ENCODE measurements around the gene POP4. TPM values are rescaled to one million over a fixed set of nuclear protein-coding genes. Genes with fewer than 3 reads are reported as not detected.

The POP4 gene
- total RNA-seq, 4 donors from 2014 or later, result 46.3 to 56.5 (median 54.8) TPM

- H3K27ac ChIP-seq, result no peak overlapping the region
- no peaks in the 10 kb centered on the region for H3K4me1 ChIP-seq
- no peaks in the 10 kb centered on the region for H3K9me3 ChIP-seq
- no peak overlapping the region for H3K4me3 ChIP-seq
- DNase-seq, result no peak
- peaks cover 0 to 86% (median 0%) of the 10 kb centered on the region in 4 donors for H3K27me3 ChIP-seq
- no peaks in the 10 kb centered on the region for H3K36me3 ChIP-seq
- intact Hi-C loops (cut with DNase I), result no loop called here
- WGBS, 2 donors, result no CpG with 5 or more reads among the region's 3 CpGs
- TF ChIP-seq CTCF (IDR thresholded peaks at IDR 0.05) (no peak), POLR2A (IDR thresholded peaks at IDR 0.05) (no peak)
These were observed 14.4 kb upstream of the POP4 start for GRCh38 chr19:29591670-29592069.

GRCh38 chr19:29593869-29594268 lies 12.2 kb upstream of the POP4 start:
- Histone ChIP-seq H3K27me3 (peaks cover 0 to 95% (median 0%) of the 10 kb centered on the region in 4 donors), H3K9me3 (no peaks in the 10 kb centered on the region), H3K36me3 (no peaks in the 10 kb centered on the region), H3K27ac (no peak overlapping the region), H3K4me1 (no peaks in the 10 kb centered on the region), H3K4me3 (no peak overlapping the region)
- TF ChIP-seq POLR2A (IDR thresholded peaks at IDR 0.05), result no peak
- no peak for TF ChIP-seq CTCF (IDR thresholded peaks at IDR 0.05)
- 50 to 74% methylated on average over 3 to 5 of the region's 6 CpGs for WGBS, 2 donors
- intact Hi-C loops (cut with DNase I), result no loop called here
- DNase-seq, result no peak

GRCh38 chr19:29596080-29596727 lies 9.9 kb upstream of the POP4 start:
- Histone ChIP-seq H3K4me1 (no peaks in the 10 kb centered on the region), H3K27me3 (peaks cover 0 to 73% (median 0%) of the 10 kb centered on the region in 4 donors), H3K9me3 (no peaks in the 10 kb centered on the region), H3K27ac (no peak overlapping the region), H3K4me3 (no peak overlapping the region), H3K36me3 (no peaks in the 10 kb centered on the region)
- 34 to 41% methylated on average over 9 to 10 of the region's 10 CpGs for WGBS, 2 donors
- intact Hi-C loops (cut with DNase I), result no loop called here
- TF ChIP-seq POLR2A (IDR thresholded peaks at IDR 0.05), result no peak
- TF ChIP-seq CTCF (IDR thresholded peaks at IDR 0.05), result no peak
- DNase-seq, result no peak

GRCh38 chr19:29596885-29597525 lies 9.1 kb upstream of the POP4 start:
- no peak overlapping the region for H3K4me3 ChIP-seq
- WGBS, 2 donors, result 22 to 25% methylated on average over 9 of the region's 9 CpGs
- no peaks in the 10 kb centered on the region for H3K9me3 ChIP-seq
- peaks cover 0 to 65% (median 0%) of the 10 kb centered on the region in 4 donors for H3K27me3 ChIP-seq
- H3K27ac ChIP-seq, result no peak overlapping the region
- intact Hi-C loops (cut with DNase I), result no loop called here
- no peak for TF ChIP-seq POLR2A (IDR thresholded peaks at IDR 0.05)
- TF ChIP-seq CTCF (IDR thresholded peaks at IDR 0.05), result peak in 1 of 6 experiments; percentile 5
- DNase-seq, result no peak
- no peaks in the 10 kb centered on the region for H3K36me3 ChIP-seq
- H3K4me1 ChIP-seq, result no peaks in the 10 kb centered on the region

- Histone ChIP-seq H3K27me3 (peaks cover 0 to 56% (median 0%) of the 10 kb centered on the region in 4 donors), H3K4me3 (no peak overlapping the region), H3K27ac (no peak overlapping the region), H3K36me3 (no peaks in the 10 kb centered on the region), H3K9me3 (no peaks in the 10 kb centered on the region), H3K4me1 (no peaks in the 10 kb centered on the region)
- no peak for DNase-seq
- 52 to 55% methylated on average over 5 to 7 of the region's 7 CpGs for WGBS, 2 donors
- intact Hi-C loops (cut with DNase I), result no loop called here
- TF ChIP-seq CTCF (IDR thresholded peaks at IDR 0.05) (no peak), POLR2A (IDR thresholded peaks at IDR 0.05) (no peak)
These were observed 8.0 kb upstream of the POP4 start for GRCh38 chr19:29598036-29598435.

Data from esophagus squamous epithelium (tissue), 5 donors.